ENCODE measurements around the gene ZBTB40. TPM values are rescaled to one million over a fixed set of nuclear protein-coding genes. Genes with fewer than 3 reads are reported as not detected.

The ZBTB40 gene
- total RNA-seq, 2 donors from 2014 or later, result 11.2 to 16.2 TPM

DNA sequence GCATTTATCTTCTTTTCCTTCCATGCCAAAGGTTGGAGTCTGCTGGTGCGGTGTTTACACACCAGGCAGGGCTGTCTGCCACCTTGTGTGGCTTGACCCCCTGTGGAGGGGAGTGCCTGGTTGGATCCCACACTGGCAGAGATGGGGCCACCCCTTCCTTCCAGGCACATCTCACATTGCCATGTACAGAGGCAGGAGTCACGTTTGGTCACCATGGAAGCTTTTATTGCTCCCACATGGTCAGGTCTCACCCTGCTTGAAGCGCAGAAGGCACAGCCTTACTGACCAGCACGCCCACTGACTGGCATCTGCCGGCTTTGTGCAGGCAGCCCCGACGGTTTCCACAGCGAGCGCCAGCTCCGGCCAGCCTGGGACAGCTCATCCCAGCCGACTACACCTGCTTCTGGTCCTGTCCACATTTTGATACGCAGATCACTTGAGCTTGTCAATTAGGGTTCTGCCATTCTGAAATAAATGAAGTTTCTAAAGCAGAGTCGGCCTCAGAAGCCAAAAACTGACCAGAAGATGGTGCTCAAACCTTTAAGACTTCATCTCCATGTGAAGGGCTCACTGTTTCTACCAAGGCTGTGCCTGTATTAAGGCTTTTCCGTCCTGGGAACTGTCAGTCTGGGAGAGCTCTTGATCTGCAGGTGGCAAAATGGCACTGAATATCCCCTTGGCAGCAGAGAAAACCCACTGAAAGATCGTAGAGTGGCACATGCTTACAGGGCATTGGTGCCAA lies 76.1 kb downstream of the ZBTB40 start:
- Histone ChIP-seq H3K36me3 (peaks cover 4% of the 10 kb centered on the region), H3K9ac (ENCODE audit: low read depth in 2 of 2, low read length in 2 of 2) (no peak overlapping the region), H3K9me3 (no peaks in the 10 kb centered on the region), H3K27me3 (no peaks in the 10 kb centered on the region), H3K27ac (no peak overlapping the region), H3K4me3 (no peak overlapping the region), H3K4me1 (no peaks in the 10 kb centered on the region)
- TF ChIP-seq, protein P1, sequence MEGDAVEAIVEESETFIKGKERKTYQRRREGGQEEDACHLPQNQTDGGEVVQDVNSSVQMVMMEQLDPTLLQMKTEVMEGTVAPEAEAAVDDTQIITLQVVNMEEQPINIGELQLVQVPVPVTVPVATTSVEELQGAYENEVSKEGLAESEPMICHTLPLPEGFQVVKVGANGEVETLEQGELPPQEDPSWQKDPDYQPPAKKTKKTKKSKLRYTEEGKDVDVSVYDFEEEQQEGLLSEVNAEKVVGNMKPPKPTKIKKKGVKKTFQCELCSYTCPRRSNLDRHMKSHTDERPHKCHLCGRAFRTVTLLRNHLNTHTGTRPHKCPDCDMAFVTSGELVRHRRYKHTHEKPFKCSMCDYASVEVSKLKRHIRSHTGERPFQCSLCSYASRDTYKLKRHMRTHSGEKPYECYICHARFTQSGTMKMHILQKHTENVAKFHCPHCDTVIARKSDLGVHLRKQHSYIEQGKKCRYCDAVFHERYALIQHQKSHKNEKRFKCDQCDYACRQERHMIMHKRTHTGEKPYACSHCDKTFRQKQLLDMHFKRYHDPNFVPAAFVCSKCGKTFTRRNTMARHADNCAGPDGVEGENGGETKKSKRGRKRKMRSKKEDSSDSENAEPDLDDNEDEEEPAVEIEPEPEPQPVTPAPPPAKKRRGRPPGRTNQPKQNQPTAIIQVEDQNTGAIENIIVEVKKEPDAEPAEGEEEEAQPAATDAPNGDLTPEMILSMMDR (IDR thresholded peaks at IDR 0.05), result no peak
- no peak for DNase-seq
- intact Hi-C loops (cut with DNase I), result no loop called here

DNA sequence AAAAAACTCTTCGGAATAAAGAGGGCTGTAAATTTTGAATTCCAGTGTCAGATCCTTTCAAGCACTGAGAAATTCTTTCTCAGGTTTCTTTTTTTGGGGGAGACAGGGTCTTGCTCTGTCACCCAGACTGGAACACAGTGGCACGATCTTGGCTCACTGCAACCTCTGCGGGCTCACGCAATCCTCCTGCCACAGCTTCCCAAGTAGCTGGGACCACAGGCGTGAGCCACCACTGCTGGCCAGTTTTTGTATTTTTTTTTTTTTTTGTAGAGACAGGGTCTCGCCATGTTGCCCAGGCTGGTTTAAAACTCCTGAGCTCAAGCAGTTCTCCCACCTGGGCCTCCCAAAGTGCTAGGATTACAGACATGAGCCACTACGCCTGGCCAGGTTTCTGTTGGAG lies 76.8 kb downstream of the ZBTB40 start:
- Histone ChIP-seq H3K9ac (ENCODE audit: low read depth in 2 of 2, low read length in 2 of 2) (no peak overlapping the region), H3K4me1 (no peaks in the 10 kb centered on the region), H3K9me3 (no peaks in the 10 kb centered on the region), H3K27ac (no peak overlapping the region), H3K36me3 (peaks cover 4% of the 10 kb centered on the region), H3K4me3 (no peak overlapping the region), H3K27me3 (no peaks in the 10 kb centered on the region)
- DNase-seq, result no peak
- intact Hi-C loops (cut with DNase I), result no loop called here
- TF ChIP-seq, protein P1 (IDR thresholded peaks at IDR 0.05), result no peak

DNA sequence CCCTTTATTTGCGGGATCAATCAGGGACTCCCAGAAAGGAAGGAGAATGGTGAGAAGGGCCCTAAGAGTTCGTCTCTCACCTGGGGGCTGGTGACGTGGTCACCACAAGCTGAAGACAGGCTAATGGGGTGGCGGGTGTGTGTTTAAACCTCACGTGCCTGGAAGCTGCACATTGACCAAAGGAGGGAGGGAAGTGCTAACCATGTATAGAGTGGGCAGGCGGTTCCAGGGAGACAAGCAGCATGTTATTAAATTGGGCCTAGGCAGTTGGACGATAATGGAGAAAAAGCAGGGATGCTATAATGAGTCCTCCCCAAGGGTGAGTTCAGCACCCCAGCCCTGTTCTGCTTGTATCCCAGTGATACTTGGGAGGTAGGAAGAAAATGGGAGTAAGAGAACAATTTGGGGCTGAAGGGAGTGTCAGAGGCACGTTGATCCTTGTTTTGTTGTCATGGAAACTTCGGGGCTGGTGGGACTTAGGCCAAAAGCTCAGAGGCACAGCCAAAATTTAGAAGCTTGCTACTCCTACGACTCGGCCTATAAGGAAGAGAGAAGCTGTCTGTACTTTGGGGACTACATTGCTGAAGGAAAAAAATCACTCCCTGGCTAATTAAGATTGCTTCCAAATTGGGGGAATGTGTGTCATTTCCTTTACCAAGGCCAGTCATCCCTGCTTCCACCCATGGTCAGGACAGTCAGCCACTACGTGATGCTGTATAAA lies 78.4 kb downstream of the ZBTB40 start:
- no peaks in the 10 kb centered on the region for H3K36me3 ChIP-seq
- no peak overlapping the region for H3K4me3 ChIP-seq
- intact Hi-C loops (cut with DNase I), result no loop called here
- no peak overlapping the region for H3K27ac ChIP-seq
- no peak overlapping the region for H3K9ac ChIP-seq (ENCODE audit: low read depth in 2 of 2, low read length in 2 of 2)
- DNase-seq, result no peak
- no peaks in the 10 kb centered on the region for H3K4me1 ChIP-seq
- no peaks in the 10 kb centered on the region for H3K27me3 ChIP-seq
- H3K9me3 ChIP-seq, result no peaks in the 10 kb centered on the region
- TF ChIP-seq, protein P1 (IDR thresholded peaks at IDR 0.05), result no peak

DNA sequence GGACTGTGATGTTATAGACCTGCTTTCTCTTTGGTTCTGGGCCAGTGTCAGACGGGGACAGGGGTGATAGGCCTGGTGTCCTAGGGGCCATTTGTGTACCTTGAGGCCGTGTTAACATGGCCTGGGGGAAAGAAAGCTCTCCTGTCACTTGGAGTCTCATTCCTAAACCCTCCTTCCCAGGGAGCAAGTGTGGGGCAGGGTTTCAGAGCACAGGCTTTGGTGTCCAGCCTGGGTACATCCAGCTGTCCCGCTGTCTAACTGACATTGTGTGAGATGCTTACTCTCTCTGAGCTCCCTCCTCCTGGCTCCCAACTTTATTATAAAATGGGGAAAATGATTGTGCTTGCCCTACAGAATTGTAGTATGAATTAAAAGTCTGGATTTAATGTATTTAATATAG lies 79.1 kb downstream of the ZBTB40 start:
- no peaks in the 10 kb centered on the region for H3K9me3 ChIP-seq
- no peak for DNase-seq
- intact Hi-C loops (cut with DNase I), result no loop called here
- H3K9ac ChIP-seq (ENCODE audit: low read depth in 2 of 2, low read length in 2 of 2), result no peak overlapping the region
- no peaks in the 10 kb centered on the region for H3K36me3 ChIP-seq
- H3K4me1 ChIP-seq, result no peaks in the 10 kb centered on the region
- no peaks in the 10 kb centered on the region for H3K27me3 ChIP-seq
- H3K4me3 ChIP-seq, result no peak overlapping the region
- H3K27ac ChIP-seq, result no peak overlapping the region
- TF ChIP-seq, protein P1 (IDR thresholded peaks at IDR 0.05), result no peak

DNA sequence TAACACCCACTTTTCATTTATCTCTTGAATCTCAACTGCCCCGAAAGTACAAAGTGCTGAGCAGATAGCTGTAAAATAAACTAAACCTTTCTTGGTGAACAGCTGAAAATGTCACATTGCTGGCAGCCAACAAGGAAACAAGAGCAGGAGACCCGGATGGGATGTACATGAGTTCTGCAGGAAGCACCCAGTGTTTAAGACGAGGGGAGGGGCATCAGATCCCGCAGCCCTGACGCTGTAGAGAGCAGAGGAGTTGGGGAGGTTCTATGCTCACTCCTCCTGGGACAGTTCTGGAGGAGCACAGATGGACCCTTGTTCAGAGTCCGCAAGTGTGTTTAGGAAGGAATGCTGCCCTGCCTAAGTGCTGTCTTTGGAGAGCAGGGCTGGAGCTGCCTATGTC lies 79.6 kb downstream of the ZBTB40 start:
- no peaks in the 10 kb centered on the region for H3K4me1 ChIP-seq
- no peaks in the 10 kb centered on the region for H3K36me3 ChIP-seq
- no peaks in the 10 kb centered on the region for H3K9me3 ChIP-seq
- H3K4me3 ChIP-seq, result no peak overlapping the region
- no peaks in the 10 kb centered on the region for H3K27me3 ChIP-seq
- TF ChIP-seq, protein P1 (IDR thresholded peaks at IDR 0.05), result no peak
- intact Hi-C loops (cut with DNase I), result no loop called here
- H3K27ac ChIP-seq, result no peak overlapping the region
- no peak for DNase-seq
- H3K9ac ChIP-seq (ENCODE audit: low read depth in 2 of 2, low read length in 2 of 2), result no peak overlapping the region

Measured in colonic mucosa (tissue), 4 donors.